Measurements from ENCODE around the gene ATAD3C.
"Not testable (repeated sequence)": the region's sequence is repeated elsewhere in the genome, so short reads cannot be mapped to it uniquely, and the experiment has no call there.

DNA sequence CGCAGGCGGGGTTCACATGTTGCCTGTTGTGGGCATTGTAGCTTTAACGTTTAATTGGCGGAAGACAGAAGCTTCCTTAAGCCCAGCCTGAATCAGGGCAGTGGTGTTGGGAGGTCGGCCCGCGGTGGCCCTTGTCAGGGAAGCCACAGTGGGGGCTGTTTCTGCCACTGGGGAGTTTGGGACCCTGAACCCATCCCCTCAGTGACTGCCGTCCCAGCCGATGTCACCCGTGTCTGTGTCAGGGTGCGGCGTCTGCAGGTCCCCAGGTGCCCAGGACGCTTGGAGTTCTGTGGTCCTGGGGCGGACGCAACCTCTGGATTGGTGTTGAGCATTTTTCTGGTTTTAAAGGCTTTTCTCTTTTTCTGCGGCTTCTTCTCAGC lies 31.0 kb downstream of the ATAD3C start:
- TF ChIP-seq, protein P1, sequence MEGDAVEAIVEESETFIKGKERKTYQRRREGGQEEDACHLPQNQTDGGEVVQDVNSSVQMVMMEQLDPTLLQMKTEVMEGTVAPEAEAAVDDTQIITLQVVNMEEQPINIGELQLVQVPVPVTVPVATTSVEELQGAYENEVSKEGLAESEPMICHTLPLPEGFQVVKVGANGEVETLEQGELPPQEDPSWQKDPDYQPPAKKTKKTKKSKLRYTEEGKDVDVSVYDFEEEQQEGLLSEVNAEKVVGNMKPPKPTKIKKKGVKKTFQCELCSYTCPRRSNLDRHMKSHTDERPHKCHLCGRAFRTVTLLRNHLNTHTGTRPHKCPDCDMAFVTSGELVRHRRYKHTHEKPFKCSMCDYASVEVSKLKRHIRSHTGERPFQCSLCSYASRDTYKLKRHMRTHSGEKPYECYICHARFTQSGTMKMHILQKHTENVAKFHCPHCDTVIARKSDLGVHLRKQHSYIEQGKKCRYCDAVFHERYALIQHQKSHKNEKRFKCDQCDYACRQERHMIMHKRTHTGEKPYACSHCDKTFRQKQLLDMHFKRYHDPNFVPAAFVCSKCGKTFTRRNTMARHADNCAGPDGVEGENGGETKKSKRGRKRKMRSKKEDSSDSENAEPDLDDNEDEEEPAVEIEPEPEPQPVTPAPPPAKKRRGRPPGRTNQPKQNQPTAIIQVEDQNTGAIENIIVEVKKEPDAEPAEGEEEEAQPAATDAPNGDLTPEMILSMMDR (IDR thresholded peaks at IDR 0.05) = not testable (repeated sequence)
- not testable (repeated sequence) for TF ChIP-seq ZFX (IDR thresholded peaks at IDR 0.05; ENCODE audit: borderline replicate concordance)

Measured in 22Rv1 (cell line).